Astrocyte of the cerebellum (primary cell): Measurements from ENCODE around the gene CSMD2.

Experiments used
- DNase-seq: peaks from one replicate; pipeline ENCODE4 v3.0.0-alpha.2; 2011; ENCODE audit warnings: low read depth
- H3K4me3 ChIP-seq: 2 replicates; pipeline ENCODE4 v1.5.1; 2011; ENCODE audit warnings: mild to moderate bottlenecking, low read depth, low read length, moderate library complexity
- in situ Hi-C: cut with HindIII; loops from 2 replicates; pipeline ENCODE4 v1.10.0; 2017; ENCODE audit warnings: low sequenced_read_pairs
- TF ChIP-seq, protein P1 (sequence below): IDR thresholded peaks from 2 replicates; pipeline ENCODE4 v1.5.1; 2012; ENCODE audit warnings: low read length, low read depth, moderate library complexity, mild to moderate bottlenecking; ENCODE audit errors: missing control alignments

Gene CSMD2

DNA sequence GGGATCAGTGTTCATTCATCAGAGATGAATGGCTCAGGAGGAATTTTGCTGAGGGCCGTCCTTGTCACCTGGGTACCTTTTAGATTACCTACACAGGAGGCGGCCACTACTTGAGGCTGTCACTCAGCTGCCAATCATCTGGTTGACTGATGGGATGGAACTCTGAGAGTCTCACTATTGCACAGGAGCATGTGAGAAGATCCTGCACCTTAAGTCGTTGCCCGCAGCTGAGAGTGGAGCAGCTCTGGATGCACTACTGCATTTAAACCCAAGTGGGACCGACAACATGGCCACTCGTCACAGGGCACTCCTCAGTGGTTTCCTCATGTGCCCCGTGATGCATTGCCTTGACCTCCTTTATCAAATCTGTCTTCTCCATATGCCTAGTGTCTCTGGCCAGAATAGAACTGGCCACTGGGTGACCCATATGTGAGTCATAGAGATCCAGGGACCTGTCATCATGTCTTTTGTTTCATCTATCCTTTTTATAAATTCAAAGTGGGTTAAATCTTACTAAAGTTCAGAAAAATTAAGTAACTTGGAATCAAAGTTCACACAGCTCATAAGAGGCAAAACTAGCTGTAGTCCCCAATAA is 527.1 kb downstream of the CSMD2 start:
- TF ChIP-seq, protein P1, sequence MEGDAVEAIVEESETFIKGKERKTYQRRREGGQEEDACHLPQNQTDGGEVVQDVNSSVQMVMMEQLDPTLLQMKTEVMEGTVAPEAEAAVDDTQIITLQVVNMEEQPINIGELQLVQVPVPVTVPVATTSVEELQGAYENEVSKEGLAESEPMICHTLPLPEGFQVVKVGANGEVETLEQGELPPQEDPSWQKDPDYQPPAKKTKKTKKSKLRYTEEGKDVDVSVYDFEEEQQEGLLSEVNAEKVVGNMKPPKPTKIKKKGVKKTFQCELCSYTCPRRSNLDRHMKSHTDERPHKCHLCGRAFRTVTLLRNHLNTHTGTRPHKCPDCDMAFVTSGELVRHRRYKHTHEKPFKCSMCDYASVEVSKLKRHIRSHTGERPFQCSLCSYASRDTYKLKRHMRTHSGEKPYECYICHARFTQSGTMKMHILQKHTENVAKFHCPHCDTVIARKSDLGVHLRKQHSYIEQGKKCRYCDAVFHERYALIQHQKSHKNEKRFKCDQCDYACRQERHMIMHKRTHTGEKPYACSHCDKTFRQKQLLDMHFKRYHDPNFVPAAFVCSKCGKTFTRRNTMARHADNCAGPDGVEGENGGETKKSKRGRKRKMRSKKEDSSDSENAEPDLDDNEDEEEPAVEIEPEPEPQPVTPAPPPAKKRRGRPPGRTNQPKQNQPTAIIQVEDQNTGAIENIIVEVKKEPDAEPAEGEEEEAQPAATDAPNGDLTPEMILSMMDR = no peak

DNA sequence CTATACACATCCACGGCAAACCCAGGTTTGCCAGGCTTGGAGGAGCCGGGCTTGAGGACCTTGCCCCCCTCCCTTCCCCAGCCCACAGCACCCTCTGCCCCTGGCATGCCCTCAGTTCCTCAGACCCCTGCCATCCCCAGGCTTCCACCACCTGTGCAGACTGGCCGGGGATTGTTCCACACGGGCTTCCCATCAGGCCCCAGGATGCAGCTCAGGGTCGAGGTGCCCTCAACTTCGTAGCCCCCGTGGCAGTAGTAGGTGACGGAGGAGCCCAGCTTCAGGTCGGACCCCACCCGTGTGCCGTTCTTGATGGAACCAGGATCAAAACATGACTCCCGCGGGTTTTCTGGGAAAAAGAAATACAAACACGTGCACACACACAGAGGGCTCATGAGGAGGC is 528.8 kb downstream of the CSMD2 start:
- TF ChIP-seq, protein P1 = no peak
- H3K4me3 ChIP-seq = no peak overlapping the region
- in situ Hi-C loops = loop anchor here (25.0 kb wide), 1 partner anchor 951 kb away; no protein-coding TSS in a partner anchor
- DNase-seq = no peak

More for the DNA sequence above, 527.1 kb downstream of the CSMD2 start:
- in situ Hi-C loops = loop anchor here (25.0 kb wide), 1 partner anchor 949 kb away; no protein-coding TSS in a partner anchor
- H3K4me3 ChIP-seq = no peak overlapping the region
- no peak for DNase-seq

DNA sequence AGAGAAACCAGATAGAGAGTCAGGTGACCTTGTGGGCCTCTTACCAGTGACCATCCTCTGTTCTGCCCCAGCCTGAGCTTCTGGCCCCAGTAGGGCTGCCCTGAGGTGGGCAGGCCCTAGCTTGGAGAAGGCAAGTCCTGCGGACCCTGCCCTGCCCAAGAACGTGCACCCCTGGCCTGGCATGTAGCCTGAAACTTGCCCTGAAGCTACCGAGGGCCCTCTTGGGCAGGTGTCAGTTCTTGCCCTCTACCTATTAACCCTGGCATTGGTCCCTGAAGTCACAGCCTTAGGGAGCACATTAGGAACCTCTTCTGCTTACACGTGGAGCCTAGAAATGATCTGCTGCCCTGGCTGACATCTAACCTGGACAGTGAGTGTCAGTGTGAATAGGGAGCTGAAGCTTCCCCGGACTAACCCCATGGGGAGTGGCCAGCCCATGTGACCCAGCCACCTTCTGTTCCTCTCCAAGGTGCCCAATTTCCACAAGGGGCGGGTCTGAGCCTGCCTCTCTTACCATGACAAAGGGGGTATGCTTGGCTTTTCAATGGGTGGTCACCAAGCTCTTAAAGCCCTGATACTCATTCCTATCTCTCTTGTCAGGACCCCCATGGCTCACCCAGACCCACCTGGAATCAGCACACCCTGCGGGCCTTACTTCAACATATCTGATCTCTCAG is 529.6 kb downstream of the CSMD2 start:
- no peak overlapping the region for H3K4me3 ChIP-seq
- TF ChIP-seq, protein P1 = no peak
- no peak for DNase-seq
- in situ Hi-C loops = loop anchor here (25.0 kb wide), 1 partner anchor 952 kb away; no protein-coding TSS in a partner anchor

DNA sequence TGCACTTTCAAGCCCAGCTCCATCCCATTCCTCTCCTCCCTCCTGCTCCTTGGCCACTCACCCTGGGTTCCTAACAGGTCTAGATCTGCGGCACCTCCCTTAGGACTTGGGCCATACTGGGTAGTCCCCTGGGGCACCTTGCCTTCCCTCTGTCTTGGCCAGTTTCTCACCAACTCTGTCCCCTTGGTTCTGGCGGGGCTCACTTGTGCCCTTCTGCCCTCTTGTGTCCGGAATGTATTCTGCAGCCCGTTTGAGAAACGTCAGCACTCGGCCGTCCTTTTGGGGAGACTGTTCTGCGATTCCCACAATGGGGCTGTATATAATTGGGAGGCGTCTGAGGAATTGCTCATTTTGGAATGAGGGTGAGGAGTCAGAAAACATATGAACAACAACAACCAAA is 530.2 kb downstream of the CSMD2 start:
- no peak for DNase-seq
- TF ChIP-seq, protein P1 = peak; percentile 71
- in situ Hi-C loops = loop anchor here (25.0 kb wide), 1 partner anchor 952 kb away; no protein-coding TSS in a partner anchor
- no peak overlapping the region for H3K4me3 ChIP-seq

DNA sequence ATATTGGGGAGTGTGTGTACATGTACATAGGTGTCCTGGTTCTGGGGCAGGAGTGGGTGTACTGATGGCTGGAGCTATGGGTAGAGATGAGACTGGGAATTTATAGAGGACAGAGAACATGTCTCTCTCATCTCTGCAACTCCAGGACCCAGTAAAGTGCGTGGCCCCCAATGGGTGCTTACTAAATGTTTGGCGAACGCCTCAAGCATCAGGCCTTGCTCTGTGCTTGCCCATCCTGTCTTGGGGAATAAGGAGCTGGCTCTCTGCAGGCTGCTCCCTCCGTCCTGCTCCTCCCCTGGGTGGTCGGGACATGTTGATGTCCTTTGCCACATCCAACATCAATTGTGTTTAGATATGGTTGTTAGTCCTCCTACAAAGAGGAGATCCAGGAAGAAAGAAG is 530.9 kb downstream of the CSMD2 start:
- no peak for DNase-seq
- no peak overlapping the region for H3K4me3 ChIP-seq
- in situ Hi-C loops = loop anchor here (25.0 kb wide), 1 partner anchor 953 kb away; no protein-coding TSS in a partner anchor
- TF ChIP-seq, protein P1 = no peak

DNA sequence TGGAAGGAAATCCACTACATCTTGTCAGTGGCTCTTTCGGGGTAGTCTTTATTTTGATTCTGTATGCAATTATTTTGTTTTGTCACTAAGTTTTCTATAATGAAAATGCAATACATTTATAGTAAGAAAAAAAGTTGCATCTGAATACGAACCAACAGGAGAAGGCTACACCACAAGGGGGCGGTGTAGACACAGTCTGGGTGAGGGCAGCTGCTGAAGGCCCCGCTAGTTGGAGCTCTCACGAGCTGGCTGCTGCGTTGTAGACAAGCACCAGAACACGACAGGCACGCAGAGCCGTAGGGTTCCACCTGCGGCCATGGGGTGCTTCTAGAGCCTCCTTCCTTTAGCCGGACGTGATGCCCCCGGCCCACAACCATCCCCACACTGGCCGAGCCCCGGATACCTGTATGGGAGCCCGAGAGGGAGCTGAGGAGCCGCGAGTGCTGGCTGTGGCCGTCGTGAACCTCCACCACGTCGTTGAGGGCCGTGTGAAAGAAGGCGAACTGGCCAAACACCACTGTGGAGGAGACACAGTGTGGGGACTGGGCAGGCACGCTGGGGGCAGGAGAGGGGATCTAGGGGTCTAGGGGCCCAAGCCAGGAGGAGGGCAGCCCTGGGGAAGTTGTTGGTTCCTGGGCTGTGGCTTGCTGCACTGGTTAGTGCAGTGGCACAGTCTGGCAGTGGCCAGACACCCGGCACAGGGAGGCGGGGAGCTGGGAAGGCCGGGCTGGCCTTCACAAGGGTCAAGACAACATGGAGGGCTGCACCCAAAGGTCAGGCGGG is 531.8 kb downstream of the CSMD2 start:
- DNase-seq = peak; percentile 74
- TF ChIP-seq, protein P1 = peak; percentile 100
- in situ Hi-C loops = loop anchor here (25.0 kb wide), 1 partner anchor 954 kb away; no protein-coding TSS in a partner anchor
- no peak overlapping the region for H3K4me3 ChIP-seq
